Measurements from ENCODE around the gene CLEC2B. TPM values are rescaled to one million over a fixed set of nuclear protein-coding genes. Genes with fewer than 3 reads are reported as not detected.

The CLEC2B gene
- polyA plus RNA-seq, 6 donors from 2014 or later, result 47.2 to 85.8 (median 61.3) TPM

DNA sequence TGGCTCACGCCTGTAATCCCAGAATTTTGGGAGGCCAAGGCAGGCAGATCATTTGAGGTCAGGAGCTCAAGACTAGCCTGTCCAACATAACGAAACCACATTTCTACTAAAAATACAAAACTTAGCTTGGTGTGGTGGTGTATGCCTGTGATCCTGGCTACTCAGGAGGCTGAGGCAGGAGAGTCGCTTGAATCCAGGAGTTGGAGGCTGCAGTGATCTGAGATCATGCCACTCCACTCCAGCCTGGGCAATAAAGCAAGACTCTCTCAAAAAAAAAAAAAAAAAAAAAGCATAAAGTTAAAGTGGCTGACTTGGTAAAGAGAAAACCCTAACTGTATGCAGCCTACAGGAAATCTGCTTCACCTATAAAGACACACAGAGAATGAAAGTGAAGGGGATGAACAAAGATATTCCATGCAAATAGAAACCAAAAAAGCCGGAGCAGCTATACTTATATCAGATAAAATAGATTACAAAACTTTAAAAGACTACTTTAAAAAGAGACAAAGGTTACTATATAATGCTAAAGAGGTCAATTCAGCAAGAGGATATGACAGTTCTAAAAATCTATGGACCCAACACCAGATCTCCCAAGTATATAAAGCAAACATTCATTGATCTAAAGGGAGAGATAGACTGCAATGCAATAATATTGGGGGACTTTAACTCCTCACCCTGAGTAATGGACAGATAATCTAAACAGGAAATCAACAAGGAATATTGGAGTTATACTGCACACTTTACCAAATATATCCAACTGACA, 4.1 kb downstream of the CLEC2B start:
- peak overlapping the region; percentile 59 to 96 (median 90) for H3K4me3 Mint-ChIP-seq
- H3K27ac Mint-ChIP-seq, result peak overlapping the region; percentile 8 to 98 (median 74)
- DNase-seq (no peak), ATAC-seq (ENCODE audit: low read depth in 2 of 2) (peak in 1 of 2 donors; percentile 13)
- no peaks in the 10 kb centered on the region for H3K27me3 Mint-ChIP-seq
- H3K36me3 Mint-ChIP-seq, result peaks cover 23 to 30% of the 10 kb centered on the region in 2 donors
- H3K9me3 Mint-ChIP-seq, result peaks cover 4 to 17% (median 13%) of the 10 kb centered on the region in 7 donors
- peaks cover 37 to 58% (median 45%) of the 10 kb centered on the region in 3 donors for H3K4me1 Mint-ChIP-seq

GRCh38 chr12:9858135-9858534, 11.0 kb downstream of the CLEC2B start:
- no peak for ATAC-seq (ENCODE audit: low read depth in 2 of 2)
- Mint-ChIP-seq H3K9me3 (peaks cover 0 to 5% (median 2%) of the 10 kb centered on the region in 7 donors), H3K4me3 (no peak overlapping the region), H3K27me3 (no peaks in the 10 kb centered on the region), H3K36me3 (peaks cover 39 to 68% of the 10 kb centered on the region in 2 donors), H3K4me1 (peaks cover 14 to 30% (median 19%) of the 10 kb centered on the region in 3 donors), H3K27ac (no peak overlapping the region)
- DNase-seq, result no peak

DNA sequence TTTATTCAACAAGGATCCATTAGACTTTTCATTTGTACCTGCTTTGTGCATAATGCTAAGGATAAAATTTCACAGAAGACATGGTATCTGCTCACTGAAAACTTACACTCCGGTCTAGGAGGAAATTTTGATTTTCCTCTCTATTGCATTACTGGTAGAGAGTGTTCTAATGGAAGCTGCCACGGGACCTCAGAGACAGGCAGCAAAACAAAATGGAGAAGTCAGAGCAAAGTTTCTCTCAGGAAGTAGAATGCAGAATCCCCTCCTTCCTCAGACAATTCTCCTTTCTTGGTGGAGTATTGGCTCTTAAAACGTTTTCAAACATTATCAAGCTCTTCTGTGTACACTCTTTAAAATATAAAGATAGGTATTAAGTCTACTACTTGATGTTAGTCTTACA, 12.3 kb downstream of the CLEC2B start:
- ATAC-seq (ENCODE audit: low read depth in 2 of 2) (no peak), DNase-seq (no peak)
- peaks cover 41 to 69% of the 10 kb centered on the region in 2 donors for H3K36me3 Mint-ChIP-seq
- peaks cover 8 to 21% (median 11%) of the 10 kb centered on the region in 3 donors for H3K4me1 Mint-ChIP-seq
- peak overlapping the region in 1 of 6 donors; percentile 22 for H3K27ac Mint-ChIP-seq
- H3K9me3 Mint-ChIP-seq, result no peaks in the 10 kb centered on the region
- H3K27me3 Mint-ChIP-seq, result no peaks in the 10 kb centered on the region
- no peak overlapping the region for H3K4me3 Mint-ChIP-seq

DNA sequence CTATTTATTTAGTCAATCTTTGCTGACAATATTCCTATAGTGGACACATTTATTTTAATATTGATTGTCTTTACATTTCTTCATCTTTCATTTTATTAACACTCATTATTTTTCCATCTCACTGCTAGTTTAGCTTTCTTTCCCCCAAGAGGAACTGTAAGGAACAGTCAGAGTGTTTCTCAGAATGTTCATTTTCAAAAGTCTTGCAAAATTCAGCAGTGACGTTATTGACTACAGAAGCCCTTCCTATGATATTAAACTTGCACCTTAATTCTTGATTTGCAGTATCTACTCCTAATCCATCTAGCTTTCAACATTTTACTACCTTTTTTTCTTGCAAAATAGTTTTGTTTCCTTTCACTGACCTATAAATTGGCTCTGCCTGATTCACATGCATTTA, 13.0 kb downstream of the CLEC2B start:
- Mint-ChIP-seq H3K36me3 (peaks cover 45 to 71% of the 10 kb centered on the region in 2 donors), H3K27ac (no peak overlapping the region), H3K9me3 (peaks cover 0 to 3% (median 0%) of the 10 kb centered on the region in 7 donors), H3K4me1 (peaks cover 7 to 20% (median 9%) of the 10 kb centered on the region in 3 donors), H3K4me3 (no peak overlapping the region), H3K27me3 (no peaks in the 10 kb centered on the region)
- DNase-seq (no peak), ATAC-seq (ENCODE audit: low read depth in 2 of 2) (no peak)

- Mint-ChIP-seq H3K27ac (no peak overlapping the region), H3K4me3 (no peak overlapping the region), H3K36me3 (peaks cover 61 to 69% of the 10 kb centered on the region in 2 donors), H3K4me1 (peaks cover 0 to 3% (median 1%) of the 10 kb centered on the region in 3 donors), H3K27me3 (no peaks in the 10 kb centered on the region), H3K9me3 (peaks cover 5 to 26% (median 19%) of the 10 kb centered on the region in 7 donors)
- DNase-seq, result no peak
- ATAC-seq (ENCODE audit: low read depth in 2 of 2), result no peak
Observed at GRCh38 chr12:9851927-9852326, 17.2 kb downstream of the CLEC2B start.

DNA sequence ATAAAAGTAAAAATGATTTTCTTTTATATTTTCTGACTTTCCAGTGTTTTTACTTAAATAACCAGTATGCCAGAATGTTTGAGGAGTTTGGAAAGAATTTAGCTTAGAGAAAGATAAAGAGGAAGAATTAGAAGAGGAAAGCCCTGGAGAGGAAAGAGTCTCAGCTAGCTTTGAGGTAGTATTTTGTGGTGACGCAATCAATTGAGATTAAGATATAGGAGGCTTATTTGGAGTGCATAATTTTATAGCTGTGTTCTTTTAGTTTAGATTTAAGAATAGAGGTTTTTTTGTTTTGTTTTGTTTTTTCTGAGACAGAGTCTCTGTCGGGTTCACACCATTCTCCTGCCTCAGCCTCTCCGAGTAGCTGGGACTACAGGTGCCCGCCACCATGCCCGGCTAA, 18.1 kb downstream of the CLEC2B start:
- H3K27me3 Mint-ChIP-seq, result no peaks in the 10 kb centered on the region
- H3K27ac Mint-ChIP-seq, result no peak overlapping the region
- peaks cover 14 to 35% (median 27%) of the 10 kb centered on the region in 7 donors for H3K9me3 Mint-ChIP-seq
- H3K36me3 Mint-ChIP-seq, result peaks cover 64 to 66% of the 10 kb centered on the region in 2 donors
- H3K4me1 Mint-ChIP-seq, result peaks cover 0 to 1% (median under 1%) of the 10 kb centered on the region in 3 donors
- DNase-seq, result no peak
- ATAC-seq (ENCODE audit: low read depth in 2 of 2), result no peak
- no peak overlapping the region for H3K4me3 Mint-ChIP-seq

DNA sequence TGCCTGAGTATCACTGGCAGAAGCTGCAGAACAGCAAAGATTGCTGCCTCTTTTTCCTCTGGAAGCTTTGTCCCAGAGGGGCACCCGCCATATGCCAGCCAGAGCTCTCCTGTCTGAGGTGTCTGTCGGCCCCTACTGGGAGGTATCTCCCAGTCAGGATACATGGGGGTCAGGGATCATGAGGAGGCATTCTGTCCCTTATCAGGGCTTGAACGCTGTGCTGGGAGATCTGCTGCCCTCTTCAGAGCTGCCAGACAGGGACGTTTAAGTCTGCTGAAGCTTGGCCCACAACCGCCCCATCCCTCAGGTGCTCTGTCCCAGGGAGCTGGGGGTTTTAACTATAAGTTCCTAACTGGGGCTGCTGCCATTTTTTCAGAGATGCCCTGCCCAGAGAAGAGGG, 20.3 kb downstream of the CLEC2B start:
- no peak for ATAC-seq (ENCODE audit: low read depth in 2 of 2)
- Mint-ChIP-seq H3K27ac (no peak overlapping the region), H3K4me1 (peaks cover 0 to 1% (median 0%) of the 10 kb centered on the region in 3 donors), H3K9me3 (peaks cover 14 to 40% (median 35%) of the 10 kb centered on the region in 7 donors), H3K27me3 (no peaks in the 10 kb centered on the region), H3K36me3 (peaks cover 47 to 48% of the 10 kb centered on the region in 2 donors), H3K4me3 (no peak overlapping the region)
- DNase-seq, result no peak

DNA sequence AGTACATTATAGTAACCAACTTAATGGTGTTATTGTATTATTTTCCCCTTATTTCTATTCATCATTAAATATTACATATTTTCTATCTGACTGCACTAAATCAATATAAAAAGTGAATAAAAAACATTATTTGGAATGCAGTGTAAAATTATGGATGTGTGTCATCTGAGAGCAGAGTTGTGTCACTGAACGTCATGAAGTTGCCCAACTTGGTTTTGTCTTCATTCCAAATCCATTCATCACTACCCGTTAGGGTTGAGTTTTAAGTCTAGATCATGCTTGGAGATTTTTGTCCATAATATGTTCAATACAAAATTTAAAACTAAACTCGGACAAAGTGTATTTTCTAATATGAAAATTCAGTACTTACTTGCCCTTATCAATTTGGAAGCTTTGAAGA, 25.7 kb downstream of the CLEC2B start:
- H3K27ac Mint-ChIP-seq, result no peak overlapping the region
- H3K4me1 Mint-ChIP-seq, result no peaks in the 10 kb centered on the region
- DNase-seq (no peak), ATAC-seq (ENCODE audit: low read depth in 2 of 2) (no peak)
- no peak overlapping the region for H3K4me3 Mint-ChIP-seq
- no peaks in the 10 kb centered on the region for H3K27me3 Mint-ChIP-seq
- peaks cover 14 to 31% (median 28%) of the 10 kb centered on the region in 7 donors for H3K9me3 Mint-ChIP-seq
- peaks cover 13 to 21% of the 10 kb centered on the region in 2 donors for H3K36me3 Mint-ChIP-seq

GRCh38 chr12:9831720-9832119, 37.4 kb downstream of the CLEC2B start:
- no peaks in the 10 kb centered on the region for H3K27me3 Mint-ChIP-seq
- H3K4me3 Mint-ChIP-seq, result no peak overlapping the region
- DNase-seq (no peak), ATAC-seq (ENCODE audit: low read depth in 2 of 2) (no peak)
- H3K4me1 Mint-ChIP-seq, result no peaks in the 10 kb centered on the region
- H3K9me3 Mint-ChIP-seq, result no peaks in the 10 kb centered on the region
- no peaks in the 10 kb centered on the region for H3K36me3 Mint-ChIP-seq
- no peak overlapping the region for H3K27ac Mint-ChIP-seq

DNA sequence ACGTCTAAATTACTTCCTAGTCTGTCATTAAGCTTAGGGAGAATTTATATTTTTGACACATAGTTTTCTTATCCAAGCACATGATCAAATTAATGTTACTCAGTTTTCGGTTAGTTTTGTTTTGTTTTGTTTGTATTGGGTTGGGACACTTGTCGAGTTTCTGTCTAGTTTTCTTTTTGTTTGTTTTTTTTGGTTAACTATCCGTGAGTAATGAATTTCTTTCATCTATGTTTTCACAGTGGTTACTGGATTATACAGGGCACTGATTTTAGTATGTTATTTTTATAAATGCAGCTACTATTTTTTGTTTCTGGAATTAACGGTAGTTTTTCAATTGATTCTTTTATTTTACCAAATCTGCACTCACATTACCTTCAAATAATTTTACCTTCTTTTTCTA, 39.2 kb downstream of the CLEC2B start:
- Mint-ChIP-seq H3K9me3 (peaks cover 0 to 2% (median 0%) of the 10 kb centered on the region in 7 donors), H3K36me3 (no peaks in the 10 kb centered on the region), H3K27ac (peak overlapping the region in 1 of 6 donors; percentile 56), H3K4me1 (no peaks in the 10 kb centered on the region), H3K4me3 (no peak overlapping the region), H3K27me3 (no peaks in the 10 kb centered on the region)
- DNase-seq (no peak), ATAC-seq (ENCODE audit: low read depth in 2 of 2) (no peak)

DNA sequence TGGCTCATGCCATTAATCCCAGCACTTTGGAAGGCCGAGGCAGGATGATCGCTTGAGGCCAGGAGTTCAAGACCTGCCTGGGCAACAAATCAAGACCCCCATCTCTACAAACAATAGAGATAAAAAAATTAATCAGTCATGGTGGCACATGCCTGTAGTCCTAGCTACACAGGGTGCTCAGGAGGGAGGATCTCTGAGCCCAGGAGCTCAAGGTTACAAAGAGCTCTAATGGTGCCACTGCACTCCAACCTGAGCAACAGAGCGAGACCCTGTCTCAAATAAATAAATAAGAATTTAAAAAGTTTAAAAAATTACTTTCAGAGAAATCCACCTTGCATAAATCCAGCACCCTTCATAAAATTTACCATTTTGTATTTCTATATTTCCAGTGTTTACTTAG, 39.7 kb downstream of the CLEC2B start:
- Mint-ChIP-seq H3K36me3 (no peaks in the 10 kb centered on the region), H3K9me3 (peaks cover 0 to 2% (median 0%) of the 10 kb centered on the region in 7 donors), H3K4me1 (no peaks in the 10 kb centered on the region), H3K27ac (no peak overlapping the region), H3K4me3 (no peak overlapping the region), H3K27me3 (peaks cover 0 to 2% (median 0%) of the 10 kb centered on the region in 3 donors)
- ATAC-seq (ENCODE audit: low read depth in 2 of 2) (no peak), DNase-seq (no peak)

DNA sequence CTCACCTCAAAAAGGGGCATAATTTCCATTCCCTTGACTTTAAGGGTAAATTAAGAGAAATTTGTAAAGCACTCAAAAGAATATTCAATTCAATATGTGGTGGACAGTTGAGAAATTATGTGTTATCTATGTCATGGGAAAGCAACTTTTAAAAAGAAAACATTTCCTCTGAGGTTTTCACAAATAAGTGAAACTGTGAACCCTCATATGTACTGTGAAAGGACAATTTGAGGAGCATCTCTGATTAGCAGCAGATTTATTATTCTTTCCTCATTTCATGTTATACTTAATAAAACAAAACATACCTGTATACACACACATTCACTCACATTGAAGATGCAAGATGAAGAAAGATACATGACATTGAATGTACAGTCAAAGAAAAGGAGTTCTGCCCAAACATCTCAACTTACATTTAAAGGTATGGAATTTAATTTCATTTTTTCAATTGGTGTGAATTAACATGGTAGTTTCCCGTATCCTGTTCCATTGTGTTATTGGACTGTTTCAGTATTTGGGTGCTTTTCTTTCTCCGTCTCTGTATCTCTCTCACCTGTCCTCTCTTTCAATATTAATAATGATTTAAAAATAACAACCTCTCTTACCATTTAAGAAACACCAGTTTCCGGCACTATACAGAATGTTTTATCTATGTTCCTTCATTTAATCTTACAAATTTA, 41.8 kb downstream of the CLEC2B start, which contains the start of gene KLRF1:
Gene KLRF1 (plus strand): TSS at position 273 of the 680 bp plus-strand sequence. CDS start 64 bp downstream, at position 337.
- ATAC-seq (ENCODE audit: low read depth in 2 of 2) (no peak), DNase-seq (no peak)
- Mint-ChIP-seq H3K4me3 (no peak within 1 kb of the TSS), H3K36me3 (no peaks in the 10 kb centered on the region), H3K9me3 (peaks cover 0 to 2% (median 0%) of the 10 kb centered on the region in 7 donors), H3K4me1 (no peaks in the 10 kb centered on the region), H3K27me3 (peaks cover 0 to 15% (median 14%) of the 10 kb centered on the region in 3 donors), H3K27ac (no peak within 1 kb of the TSS)

GRCh38 chr12:9820281-9820930, 48.7 kb downstream of the CLEC2B start:
- H3K27ac Mint-ChIP-seq, result no peak overlapping the region
- ATAC-seq (ENCODE audit: low read depth in 2 of 2) (no peak), DNase-seq (no peak)
- H3K4me1 Mint-ChIP-seq, result no peaks in the 10 kb centered on the region
- H3K4me3 Mint-ChIP-seq, result no peak overlapping the region
- peaks cover 8 to 42% (median 37%) of the 10 kb centered on the region in 3 donors for H3K27me3 Mint-ChIP-seq
- peaks cover 0 to 1% (median 0%) of the 10 kb centered on the region in 7 donors for H3K9me3 Mint-ChIP-seq
- H3K36me3 Mint-ChIP-seq, result no peaks in the 10 kb centered on the region
